G401.6 (cell line): ENCODE results near the gene SUZ12.
"Not testable (repeated sequence)": the region's sequence is repeated elsewhere in the genome, so short reads cannot be mapped to it uniquely, and the experiment has no call there.

Experiments
- FAIRE-seq: peaks from 2 replicates; lab custom pipeline; 2012; peaks lifted over from hg19 to GRCh38; lab: Jason Lieb, UNC

Gene SUZ12

GRCh38 chr17:31936615-31937609 lies at the start of gene SUZ12:
TSS of gene SUZ12 (plus strand) at chr17:31937007. CDS start at chr17:31937247, 240 bp downstream.
- FAIRE-seq = peak; percentile 94

DNA sequence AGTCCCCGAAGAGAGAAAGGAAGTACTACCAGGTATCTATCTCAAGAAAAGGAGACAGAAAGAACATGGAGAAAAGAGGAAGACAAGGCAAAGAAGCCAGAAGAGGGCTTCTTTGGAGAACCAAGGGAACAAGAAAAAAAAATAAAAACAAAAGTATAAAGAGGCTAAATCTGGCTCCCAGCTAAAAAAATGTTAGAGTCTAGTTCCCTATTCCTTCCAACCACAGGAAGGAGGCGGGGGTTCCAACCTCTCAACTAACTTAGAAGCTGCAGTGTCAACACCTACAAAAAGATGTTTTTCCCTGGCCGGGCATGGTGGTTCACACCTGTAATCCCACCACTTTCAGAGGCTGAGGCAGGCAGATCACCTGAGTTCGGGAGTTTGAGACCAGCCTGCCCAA lies 48.7 kb upstream of the SUZ12 start:
- FAIRE-seq = no peak

DNA sequence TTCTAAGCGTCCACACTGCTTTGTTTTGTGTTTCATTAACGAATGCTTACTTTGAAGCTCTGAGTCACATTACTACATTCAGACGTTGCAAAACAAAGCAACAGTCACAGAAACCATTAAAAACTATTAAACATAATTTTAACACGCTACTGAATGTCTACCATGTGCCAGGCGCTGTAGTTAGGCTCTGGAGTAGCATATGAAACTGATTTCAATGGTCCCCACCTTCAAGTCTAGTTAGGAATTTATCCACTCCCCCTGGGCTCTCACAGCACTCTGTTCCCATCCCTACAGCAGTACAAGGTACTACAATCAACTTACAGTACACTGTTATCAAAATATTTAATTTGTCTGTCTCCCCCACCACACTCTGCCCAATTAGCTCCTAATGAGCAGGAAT lies 35.9 kb upstream of the SUZ12 start:
- FAIRE-seq = no peak

- no peak for FAIRE-seq
Observed at GRCh38 chr17:31902693-31903092, 34.1 kb upstream of the SUZ12 start.

GRCh38 chr17:31903401-31903800 lies 33.4 kb upstream of the SUZ12 start:
- no peak for FAIRE-seq

DNA sequence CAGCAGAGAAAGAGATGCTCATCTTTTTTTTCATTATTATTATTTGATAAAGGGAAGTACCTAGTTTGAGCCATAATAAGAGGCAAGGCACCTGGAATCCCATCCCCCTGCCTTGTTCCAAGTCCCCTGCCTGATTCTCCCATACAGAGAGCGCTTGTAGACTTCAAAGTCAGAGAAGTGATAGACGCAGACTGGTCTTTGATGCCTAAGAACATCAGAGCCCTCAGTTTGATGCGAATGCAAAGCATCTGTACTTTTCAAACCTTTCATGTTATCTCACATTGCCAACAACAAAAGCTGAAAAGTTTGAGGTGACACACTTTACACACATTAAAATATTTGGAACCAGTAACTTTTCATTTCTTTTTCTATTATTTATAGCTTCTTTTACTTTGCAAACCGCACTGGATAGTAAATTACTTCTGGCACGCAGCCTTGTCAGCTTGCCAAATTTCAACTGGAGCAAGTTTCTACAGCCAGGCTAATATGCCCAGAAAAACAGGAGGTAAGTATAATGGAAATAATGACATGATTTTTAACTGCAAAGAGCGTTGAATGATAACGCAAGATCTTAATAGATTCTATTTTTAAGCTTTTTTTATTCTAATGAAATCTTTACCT lies 29.4 kb upstream of the SUZ12 start:
- FAIRE-seq = no peak

DNA sequence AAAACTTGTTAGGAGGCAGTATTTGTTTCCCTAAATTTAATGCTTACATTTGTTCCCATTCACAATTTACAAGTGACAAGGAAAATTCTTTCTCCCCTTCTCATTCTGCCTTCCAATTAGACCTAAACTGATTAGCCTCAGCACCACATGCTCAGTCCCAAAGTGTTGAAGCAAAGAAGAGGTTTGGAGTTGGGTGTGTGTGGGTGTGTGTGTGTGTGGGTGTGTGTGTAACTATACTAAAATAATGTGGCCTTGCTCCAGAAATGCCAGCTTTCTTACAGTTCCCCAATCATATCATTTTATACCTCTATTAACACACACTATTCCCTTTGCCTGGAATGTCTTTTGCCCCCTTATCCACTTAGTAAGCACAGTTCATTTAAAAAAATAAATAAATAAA lies 28.4 kb upstream of the SUZ12 start:
- no peak for FAIRE-seq

GRCh38 chr17:31912705-31913104 lies 24.1 kb upstream of the SUZ12 start:
- peak; percentile 83 for FAIRE-seq

- no peak for FAIRE-seq
Observed at GRCh38 chr17:31915456-31916100, 21.2 kb upstream of the SUZ12 start.

- no peak for FAIRE-seq
Observed at GRCh38 chr17:31916491-31917064, 20.2 kb upstream of the SUZ12 start.

DNA sequence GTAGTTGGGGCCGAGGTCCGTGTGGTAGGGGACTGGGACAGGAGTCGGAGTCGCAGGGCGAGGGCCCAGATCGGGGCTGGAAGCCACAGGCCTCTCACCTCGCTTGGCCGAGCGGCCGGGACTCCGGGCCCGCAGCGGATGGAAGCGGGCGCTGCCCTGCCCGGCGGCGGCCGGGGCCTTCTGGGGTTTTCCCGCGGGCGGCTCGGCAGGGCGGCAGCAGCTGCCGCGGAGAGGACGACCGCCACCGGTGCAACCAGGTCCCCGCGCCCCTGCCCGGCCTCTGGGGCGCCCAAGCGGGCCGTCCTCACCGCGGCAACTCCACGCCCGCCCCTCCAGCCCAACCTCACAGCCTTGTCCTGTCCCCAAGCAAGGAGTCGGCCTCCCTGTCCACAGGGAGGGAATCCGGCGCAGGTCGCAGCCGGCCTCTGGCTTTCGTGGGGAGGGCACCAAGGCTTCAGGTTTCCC lies 19.7 kb upstream of the SUZ12 start:
- no peak for FAIRE-seq

- FAIRE-seq = not testable (repeated sequence)
Observed at GRCh38 chr17:31917721-31918120, 19.1 kb upstream of the SUZ12 start.

DNA sequence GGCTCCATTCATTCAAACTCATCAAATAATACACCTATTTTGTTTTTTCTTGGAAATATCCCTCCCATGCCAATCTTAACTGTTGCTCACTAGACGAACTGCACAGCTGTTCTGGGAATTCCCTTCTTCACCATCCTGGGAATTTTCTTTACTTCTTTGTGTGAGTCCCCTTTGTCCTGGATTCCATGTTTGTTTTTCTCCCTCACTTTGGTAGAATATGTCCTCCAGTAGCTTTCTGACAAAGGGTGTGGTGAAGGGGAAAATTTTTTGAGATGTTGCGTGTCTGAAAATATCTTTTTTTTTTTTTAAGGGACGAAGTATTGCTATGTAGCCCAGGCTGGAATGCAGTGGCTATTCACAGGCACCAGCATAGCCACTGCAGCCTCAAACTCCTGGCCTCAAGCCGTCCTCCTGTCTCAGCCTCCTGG lies 18.1 kb upstream of the SUZ12 start:
- no peak for FAIRE-seq

- no peak for FAIRE-seq
Observed at GRCh38 chr17:31919802-31920525, 16.8 kb upstream of the SUZ12 start.

DNA sequence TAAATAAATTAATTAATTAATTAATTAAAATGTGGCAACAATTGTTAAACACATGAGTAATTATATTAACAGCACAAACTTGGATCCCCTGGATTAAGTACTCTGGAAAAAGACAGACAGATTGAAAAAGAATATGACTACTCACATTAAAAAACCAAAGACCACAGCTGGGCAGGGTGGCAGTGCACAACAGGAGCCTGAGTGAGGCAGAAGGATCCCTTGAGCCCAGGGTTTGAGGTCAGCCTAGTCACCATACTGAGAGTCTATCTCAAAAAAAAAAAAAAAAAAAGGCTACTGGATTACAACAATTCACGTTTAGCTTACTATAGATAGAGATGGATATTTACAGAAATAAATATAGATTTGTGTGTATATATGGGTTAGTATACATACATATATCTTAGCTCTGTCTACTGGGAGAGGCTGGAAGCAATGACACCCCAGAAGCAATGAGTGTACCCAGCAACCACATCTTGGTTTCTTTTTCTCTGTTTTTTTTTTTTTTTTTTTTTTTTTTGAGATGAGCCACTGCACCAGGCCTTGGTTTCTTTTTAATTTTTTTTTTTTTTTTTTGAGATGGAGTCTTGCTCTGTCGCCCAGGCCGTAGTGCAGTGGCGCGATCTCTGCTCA lies 10.6 kb upstream of the SUZ12 start:
- FAIRE-seq = no peak

DNA sequence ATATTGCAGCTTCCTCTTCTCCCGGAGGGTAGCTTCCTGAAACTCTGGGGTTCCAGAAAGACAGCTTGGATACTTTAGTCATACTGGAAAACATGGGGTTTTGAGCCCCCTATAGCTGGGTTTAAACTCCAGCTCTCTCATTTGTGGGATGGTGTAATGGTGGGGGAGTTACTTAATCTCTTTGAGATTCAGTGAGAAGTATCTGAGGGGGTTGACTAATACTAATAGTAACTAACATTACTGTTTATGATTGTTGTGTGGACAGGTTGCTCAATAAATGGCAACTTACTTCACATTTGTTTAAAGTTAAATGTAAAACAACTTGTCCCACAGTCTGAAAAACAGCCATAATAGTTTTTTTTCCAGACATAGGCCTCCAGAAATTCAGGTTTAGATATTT lies 5.1 kb upstream of the SUZ12 start:
- no peak for FAIRE-seq

GRCh38 chr17:31935512-31935911 lies 1.3 kb upstream of the SUZ12 start:
- FAIRE-seq = no peak

DNA sequence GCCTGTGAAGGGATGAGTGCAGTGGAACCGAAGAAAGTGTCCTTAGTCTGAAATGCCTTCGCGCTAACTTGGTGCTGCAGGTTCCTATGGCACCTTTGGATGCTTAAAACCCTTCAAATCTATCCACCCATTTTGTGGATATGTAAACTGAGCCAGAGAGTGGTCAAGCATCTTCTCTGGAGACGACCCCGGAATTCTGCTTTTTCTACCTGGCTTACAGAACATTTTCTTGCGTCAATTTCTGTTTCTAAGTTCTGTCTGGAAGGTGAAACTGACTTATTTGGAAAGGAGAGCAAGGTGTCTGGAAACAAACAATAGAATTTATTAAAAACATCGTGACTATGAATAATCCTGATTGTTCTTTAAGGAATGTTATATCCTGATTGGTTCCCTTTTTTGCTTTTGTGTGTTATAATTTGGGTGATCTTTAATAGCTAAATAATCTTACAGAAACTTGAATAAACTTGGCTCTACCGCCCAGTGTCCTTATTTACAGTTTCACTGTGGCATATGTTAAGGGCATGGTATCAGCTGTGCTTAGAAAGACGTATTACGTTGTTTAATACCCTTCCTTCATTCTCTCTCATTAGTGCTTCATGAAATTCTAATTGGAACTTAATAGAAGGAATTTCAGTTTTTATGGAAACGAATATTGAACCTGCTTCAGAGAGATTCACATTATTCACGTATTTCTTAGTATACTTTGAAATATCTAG lies 1.3 kb downstream of the SUZ12 start:
- FAIRE-seq = peak; percentile 31

DNA sequence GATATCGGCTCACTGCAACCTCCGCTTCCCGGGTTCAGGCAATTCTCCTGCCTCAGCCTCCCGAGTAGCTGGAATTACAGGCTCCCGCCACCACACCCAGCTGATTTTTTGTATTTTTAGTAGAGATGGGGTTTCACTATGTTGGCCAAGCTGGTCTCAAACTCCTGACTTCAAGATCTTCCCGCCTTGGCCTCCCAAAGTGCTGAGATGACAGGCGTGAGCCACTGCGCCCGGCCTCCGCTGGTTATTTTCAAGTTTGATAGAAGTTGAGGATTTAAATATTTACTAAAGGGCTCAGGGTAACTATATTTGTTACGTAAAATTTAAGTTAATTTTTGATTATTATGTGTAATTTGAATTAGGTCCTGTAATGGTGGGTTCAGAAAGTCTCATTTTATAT lies 5.1 kb downstream of the SUZ12 start:
- not testable (repeated sequence) for FAIRE-seq

- FAIRE-seq = not testable (repeated sequence)
Observed at GRCh38 chr17:31942396-31942795, 5.6 kb downstream of the SUZ12 start.

GRCh38 chr17:31951953-31952352 lies 15.1 kb downstream of the SUZ12 start:
- FAIRE-seq = not testable (repeated sequence)
